Measurements from ENCODE around the gene EEIG1. TPM values are rescaled to one million over a fixed set of nuclear protein-coding genes. Genes with fewer than 3 reads are reported as not detected.

Gene EEIG1
- total RNA-seq, 1 experiment from 2014 or later, result 3.5 TPM

DNA sequence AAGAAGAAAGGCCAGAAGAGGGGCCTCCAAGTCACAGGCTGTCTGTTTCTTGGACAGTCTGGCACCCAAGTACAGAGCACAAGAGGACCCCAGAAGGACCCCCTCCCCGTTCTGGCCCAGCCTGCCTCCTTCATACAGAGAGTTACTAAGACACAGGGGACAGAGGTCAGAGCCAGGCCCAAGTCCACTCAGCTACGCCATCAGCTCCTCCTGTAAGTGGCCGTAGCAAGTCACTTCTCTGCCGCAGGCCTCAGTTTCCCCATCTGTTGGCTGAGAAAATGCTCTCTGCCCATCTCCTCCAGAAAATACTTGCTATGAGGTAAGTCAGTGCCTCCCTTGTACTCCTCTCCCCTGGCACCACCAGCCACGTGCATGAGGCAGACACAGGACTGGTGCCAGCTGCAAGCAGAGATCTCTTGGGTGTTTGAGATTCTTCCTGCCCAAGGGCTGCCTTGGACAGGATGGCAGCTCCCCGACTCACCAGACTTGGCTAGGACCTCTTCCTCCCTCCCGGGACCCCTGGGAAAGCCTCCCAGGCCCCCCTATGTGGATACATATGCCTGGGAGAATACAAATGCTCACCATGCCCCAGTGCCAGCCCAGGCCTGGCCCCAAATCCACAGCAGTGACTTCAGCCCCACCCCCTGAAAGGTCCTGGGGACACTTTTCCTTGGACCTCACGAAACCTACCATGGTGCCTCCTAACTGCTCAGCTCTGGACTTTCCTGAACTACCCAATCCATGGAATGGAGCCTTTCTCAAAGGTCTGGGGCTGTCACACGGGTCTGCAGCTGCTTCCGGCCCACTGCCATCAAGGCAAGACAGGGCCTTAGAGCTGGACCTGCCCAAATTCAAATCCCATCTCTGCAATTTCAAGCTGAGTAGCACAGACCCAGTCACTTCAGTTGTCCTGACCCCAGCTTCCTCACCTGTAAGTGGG, 5.1 kb downstream of the EEIG1 start:
- H3K4me1 ChIP-seq (replicated peaks), result peaks cover 35% of the 10 kb centered on the region
- H3K36me3 ChIP-seq, result peaks cover 10% of the 10 kb centered on the region
- H3K4me3 ChIP-seq, result no peak overlapping the region
- peaks cover 2% of the 10 kb centered on the region; the same call in 1 of the 2 replicates for H3K9me3 ChIP-seq (replicated peaks)
- no peaks in the 10 kb centered on the region for H3K27me3 ChIP-seq (replicated peaks)
- DNase-seq (ENCODE audit: low read depth in 1 of 2, low spot score in 2 of 2), result no peak
- H3K27ac ChIP-seq, result no peak overlapping the region

DNA sequence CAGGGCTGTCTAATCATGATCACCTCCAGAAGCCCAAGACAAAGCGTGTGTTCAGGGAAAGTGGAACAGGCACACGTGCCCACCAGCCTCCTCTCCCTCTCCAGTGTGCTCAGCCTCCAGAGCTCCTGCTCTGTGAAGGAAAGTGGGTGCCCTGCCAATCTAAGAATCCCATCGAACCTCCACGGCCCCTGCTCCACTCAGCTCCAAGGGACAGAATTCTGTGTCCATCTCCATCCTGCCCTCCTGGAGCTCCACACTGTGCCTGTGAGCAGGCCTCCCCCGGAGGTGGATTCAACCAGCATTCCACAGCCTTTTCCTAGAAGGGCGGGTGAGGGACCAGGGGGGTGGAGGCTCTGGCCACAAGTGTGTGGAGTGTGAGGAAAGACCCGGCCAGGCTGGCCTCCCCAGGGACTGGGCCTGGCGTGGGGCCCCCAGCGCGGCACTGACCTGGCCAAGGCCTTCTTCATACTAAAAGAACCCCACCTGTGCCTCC, 6.0 kb downstream of the EEIG1 start:
- Histone ChIP-seq H3K36me3 (peaks cover 8% of the 10 kb centered on the region), H3K4me1 (replicated peaks) (peaks cover 35% of the 10 kb centered on the region), H3K9me3 (replicated peaks) (no peaks in the 10 kb centered on the region), H3K4me3 (no peak overlapping the region), H3K27ac (no peak overlapping the region), H3K27me3 (replicated peaks) (no peaks in the 10 kb centered on the region)
- DNase-seq (ENCODE audit: low read depth in 1 of 2, low spot score in 2 of 2), result no peak

DNA sequence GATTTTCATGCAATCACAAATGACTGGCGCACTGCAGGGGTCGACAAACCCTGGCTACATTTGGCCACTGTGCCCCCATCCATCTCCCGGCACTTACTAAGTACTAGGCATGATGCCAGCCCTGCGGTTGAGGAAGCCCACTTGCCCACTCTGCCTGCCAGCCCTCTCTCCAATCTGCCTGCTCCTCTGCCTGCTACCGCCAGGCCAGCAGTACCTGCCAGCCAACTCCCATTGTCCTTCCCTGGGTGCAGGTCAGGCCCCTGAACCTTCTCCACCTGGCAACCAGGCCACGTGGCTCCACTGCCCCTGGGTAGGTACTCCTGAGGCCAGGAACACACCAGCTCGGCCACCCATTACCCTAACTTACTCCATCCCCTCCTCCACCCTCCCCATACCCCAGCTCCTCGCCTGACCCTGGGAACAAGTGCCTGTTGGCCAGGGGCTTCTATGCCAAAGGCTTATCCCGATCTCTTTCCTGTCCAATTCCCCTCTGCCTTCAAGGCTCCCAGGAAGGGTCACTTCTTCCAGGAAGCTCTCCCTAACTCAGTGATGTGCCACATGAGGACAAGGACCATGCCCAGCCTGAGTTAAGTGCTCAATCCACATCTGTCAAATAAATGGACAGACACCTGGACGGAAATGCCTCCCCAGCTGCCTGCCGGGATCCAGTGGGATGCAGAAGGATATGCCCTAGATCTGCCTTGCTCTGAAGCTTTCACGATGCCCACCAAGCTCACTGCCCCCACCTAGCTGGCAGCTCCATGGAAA, 6.6 kb downstream of the EEIG1 start:
- peaks cover 32% of the 10 kb centered on the region for H3K4me1 ChIP-seq (replicated peaks)
- no peak overlapping the region for H3K4me3 ChIP-seq
- no peaks in the 10 kb centered on the region for H3K27me3 ChIP-seq (replicated peaks)
- no peak for DNase-seq (ENCODE audit: low read depth in 1 of 2, low spot score in 2 of 2)
- peaks cover 8% of the 10 kb centered on the region for H3K36me3 ChIP-seq
- H3K27ac ChIP-seq, result no peak overlapping the region
- H3K9me3 ChIP-seq (replicated peaks), result no peaks in the 10 kb centered on the region

DNA sequence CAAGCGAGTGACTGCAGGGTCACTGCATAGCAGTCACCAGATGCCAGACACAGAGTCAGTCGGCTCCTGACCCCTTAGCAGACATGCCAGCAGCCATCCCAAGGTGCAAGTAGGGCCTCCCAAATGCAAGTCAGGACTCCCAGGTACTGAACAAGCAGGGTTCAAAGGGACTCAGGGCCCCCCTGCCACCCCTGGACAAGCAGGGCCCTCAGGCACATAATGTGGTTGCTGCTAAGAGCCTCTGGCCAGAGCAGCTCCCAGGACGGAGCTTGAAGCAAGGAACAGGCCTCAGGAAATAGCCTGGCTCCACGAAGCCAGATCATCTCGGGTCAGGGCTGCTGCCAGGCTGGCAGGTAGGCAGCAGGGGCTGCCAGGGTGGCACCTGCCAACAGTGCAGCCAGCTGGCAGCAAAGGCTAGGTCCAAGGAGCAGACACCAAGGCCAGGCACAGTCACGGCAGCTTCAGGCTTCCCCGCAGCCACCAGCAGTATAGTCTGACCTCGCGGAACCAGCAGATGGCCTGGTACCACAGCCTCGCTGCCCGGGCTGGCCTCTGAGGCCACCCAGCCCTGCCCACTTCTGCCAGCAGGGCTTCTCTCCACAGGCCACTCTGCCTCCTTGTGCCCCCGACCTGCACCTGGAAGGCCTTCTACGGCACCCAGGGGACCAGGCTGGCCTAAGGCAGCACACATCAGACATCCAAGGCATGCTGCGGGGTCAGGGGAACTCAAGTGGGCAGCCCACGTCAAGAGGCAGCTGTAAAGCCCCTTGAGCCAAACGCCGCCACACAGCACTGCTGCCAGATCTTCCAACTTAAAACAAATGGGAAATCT, 7.4 kb downstream of the EEIG1 start:
- no peak for DNase-seq (ENCODE audit: low read depth in 1 of 2, low spot score in 2 of 2)
- H3K4me3 ChIP-seq, result no peak overlapping the region
- no peaks in the 10 kb centered on the region for H3K9me3 ChIP-seq (replicated peaks)
- peaks cover 32% of the 10 kb centered on the region for H3K4me1 ChIP-seq (replicated peaks)
- no peak overlapping the region for H3K27ac ChIP-seq
- peaks cover 8% of the 10 kb centered on the region for H3K36me3 ChIP-seq
- H3K27me3 ChIP-seq (replicated peaks), result no peaks in the 10 kb centered on the region

DNA sequence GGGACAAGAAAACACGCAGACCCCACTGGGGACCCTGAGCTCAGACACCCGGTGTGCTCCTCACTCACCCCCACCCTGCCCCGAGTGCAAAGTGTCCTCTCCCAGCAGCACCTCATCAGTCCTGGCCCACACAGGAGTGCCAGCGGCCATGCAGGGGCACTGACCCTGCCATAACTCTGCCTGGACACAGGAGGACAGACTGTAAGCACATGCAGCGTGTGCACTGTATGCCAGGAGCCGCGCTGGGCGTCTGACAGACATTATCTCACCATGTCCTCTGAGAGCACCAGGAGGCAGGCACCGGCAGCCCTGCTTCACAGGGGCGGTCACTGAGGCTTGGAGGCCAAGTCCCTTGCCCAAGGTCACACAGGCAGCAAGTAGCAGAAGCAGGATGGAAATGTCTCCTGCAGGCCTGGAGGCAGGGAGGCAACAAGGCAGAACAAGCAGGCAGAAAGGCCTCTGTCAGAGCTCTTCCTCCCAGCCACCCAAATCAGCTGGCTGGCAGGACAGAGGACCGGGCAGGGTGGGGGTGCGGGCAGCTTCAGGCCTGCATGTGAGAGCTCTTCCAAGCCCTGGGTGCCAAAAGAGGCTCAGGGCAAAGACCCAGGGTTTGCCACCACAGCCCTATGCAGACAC, 8.4 kb downstream of the EEIG1 start:
- no peaks in the 10 kb centered on the region for H3K27me3 ChIP-seq (replicated peaks)
- H3K36me3 ChIP-seq, result peaks cover 8% of the 10 kb centered on the region
- no peaks in the 10 kb centered on the region for H3K9me3 ChIP-seq (replicated peaks)
- DNase-seq (ENCODE audit: low read depth in 1 of 2, low spot score in 2 of 2), result no peak
- no peak overlapping the region for H3K4me3 ChIP-seq
- H3K27ac ChIP-seq, result no peak overlapping the region
- peaks cover 27% of the 10 kb centered on the region for H3K4me1 ChIP-seq (replicated peaks)

DNA sequence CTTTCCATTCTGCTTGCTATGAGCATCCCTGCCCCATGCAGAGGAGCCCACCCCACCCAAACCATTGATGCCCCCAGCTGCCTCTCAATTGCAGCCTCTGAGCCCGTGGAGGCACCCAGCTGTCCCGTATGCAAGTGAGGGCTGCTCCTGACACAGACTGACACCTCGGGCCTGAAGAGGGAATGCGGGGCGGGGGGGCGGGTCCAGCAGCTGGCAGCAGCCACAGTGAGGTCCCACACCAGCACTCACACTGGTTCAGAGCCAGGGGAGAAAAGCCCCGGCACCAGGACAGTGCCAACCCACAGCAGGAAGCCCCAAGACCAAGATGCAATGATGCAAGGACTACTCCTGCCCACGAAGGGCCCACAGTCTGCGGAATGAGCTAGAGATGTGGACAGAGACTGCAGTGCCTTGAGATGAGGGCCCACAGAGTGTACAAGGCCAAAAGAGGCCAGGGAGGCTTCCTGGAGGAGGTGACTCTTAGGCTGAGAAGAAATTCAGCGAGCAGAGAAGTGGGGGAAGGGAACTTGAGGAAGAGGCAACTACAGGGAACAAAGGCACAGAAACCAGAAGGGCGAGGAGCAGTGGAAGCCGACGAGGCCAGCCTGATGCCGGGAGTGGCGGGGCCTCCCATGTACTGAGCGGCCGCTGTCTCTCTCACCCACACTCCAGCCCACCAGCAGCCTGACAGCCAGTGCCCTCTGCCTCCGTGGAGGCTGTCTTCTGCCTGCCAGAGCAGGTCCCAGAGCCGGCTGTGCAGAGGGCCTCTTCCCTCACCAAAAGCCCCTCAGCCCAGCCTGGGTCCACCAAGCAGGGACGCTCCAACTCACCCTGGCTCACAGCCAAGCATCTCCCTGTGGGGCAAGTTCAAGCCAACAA, 9.2 kb downstream of the EEIG1 start:
- peaks cover 8% of the 10 kb centered on the region for H3K36me3 ChIP-seq
- no peaks in the 10 kb centered on the region for H3K27me3 ChIP-seq (replicated peaks)
- no peak overlapping the region for H3K27ac ChIP-seq
- H3K9me3 ChIP-seq (replicated peaks), result no peaks in the 10 kb centered on the region
- peaks cover 23% of the 10 kb centered on the region for H3K4me1 ChIP-seq (replicated peaks)
- H3K4me3 ChIP-seq, result no peak overlapping the region
- no peak for DNase-seq (ENCODE audit: low read depth in 1 of 2, low spot score in 2 of 2)

DNA sequence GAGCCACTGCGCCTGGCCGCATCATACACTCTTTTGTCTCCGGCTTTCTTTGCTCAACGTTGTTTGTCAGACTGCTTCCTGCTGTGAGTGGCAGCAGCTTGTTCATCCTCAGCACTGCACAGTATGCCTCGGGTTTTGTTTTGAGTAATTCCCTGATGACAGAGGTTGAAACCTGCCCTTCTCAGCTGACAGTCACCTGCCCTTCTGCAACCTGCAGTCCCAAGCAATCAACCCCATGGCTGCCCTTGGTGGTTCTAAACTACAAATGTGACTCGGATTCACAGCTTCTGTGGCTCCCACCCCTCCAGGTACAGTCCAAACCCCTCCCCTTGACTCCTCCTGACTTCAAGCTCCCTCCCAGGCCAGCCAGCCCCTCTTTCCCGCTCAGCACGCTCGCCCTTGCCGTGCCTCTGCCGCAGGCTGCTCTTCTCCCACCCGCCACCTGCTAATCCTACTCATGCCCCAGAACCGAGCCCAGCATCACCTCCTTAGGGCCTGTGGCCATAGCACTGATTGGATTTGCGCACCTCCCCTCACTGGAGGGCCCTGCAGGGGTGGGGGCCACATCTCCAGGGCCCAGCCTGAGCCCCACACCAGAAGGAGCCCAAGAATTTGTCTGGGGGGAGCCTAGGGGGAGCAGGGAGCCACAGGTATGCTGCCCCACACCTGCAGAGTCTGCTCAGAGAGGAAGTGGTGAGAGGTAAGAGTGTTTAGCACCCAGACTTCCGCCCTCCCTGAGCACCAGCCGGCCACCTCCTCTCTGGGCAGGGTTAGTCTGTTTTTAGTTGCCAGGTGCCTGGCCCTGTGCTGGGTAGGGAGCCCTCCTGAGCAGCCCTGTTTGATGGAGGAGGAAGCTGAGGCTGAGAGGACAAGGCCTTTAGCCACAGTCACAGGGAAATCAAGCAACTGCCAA, 10.1 kb downstream of the EEIG1 start:
- Histone ChIP-seq H3K36me3 (no peaks in the 10 kb centered on the region), H3K27ac (no peak overlapping the region), H3K4me1 (replicated peaks) (peaks cover 28% of the 10 kb centered on the region)

DNA sequence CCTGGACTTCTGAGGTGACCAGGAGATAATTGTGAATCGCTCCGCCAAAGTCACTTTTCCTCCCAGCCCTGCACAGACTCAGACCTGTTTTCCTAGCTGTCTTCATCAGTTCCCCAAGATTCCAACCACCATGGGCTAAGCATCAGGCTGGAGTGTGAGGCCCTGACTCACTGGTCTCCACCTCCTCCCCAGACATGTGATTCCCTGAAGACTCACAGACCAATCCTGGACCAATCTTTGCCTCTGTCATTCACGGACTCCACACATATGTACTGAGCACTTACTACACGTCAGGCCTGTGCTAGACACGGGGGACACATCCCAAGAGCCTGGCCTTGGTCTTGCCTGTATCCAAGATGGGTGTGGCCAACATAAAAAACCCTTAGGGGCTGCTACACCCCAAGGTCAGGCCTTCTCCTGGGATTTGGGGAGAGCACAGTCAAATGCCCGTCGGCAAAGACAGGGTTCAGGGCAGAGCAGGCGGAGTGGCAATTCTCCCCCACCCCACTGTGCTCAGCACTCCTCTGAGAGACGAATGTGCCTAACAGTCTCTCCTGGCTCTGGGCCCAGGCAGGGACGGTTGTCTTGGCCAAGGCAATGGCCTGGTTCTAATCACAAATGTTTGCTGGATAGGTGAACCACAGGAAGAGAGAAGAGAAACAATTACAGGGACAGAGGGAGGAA, 11.9 kb downstream of the EEIG1 start:
- H3K4me3 ChIP-seq, result no peak overlapping the region
- peaks cover 28% of the 10 kb centered on the region for H3K4me1 ChIP-seq (replicated peaks)
- no peak for DNase-seq (ENCODE audit: low read depth in 1 of 2, low spot score in 2 of 2)
- H3K27me3 ChIP-seq (replicated peaks), result no peaks in the 10 kb centered on the region
- no peaks in the 10 kb centered on the region for H3K9me3 ChIP-seq (replicated peaks)
- no peaks in the 10 kb centered on the region for H3K36me3 ChIP-seq
- no peak overlapping the region for H3K27ac ChIP-seq

More for the DNA sequence above, 10.1 kb downstream of the EEIG1 start:
- Histone ChIP-seq H3K4me3 (no peak overlapping the region), H3K9me3 (replicated peaks) (no peaks in the 10 kb centered on the region), H3K27me3 (replicated peaks) (no peaks in the 10 kb centered on the region)
- no peak for DNase-seq (ENCODE audit: low read depth in 1 of 2, low spot score in 2 of 2)

DNA sequence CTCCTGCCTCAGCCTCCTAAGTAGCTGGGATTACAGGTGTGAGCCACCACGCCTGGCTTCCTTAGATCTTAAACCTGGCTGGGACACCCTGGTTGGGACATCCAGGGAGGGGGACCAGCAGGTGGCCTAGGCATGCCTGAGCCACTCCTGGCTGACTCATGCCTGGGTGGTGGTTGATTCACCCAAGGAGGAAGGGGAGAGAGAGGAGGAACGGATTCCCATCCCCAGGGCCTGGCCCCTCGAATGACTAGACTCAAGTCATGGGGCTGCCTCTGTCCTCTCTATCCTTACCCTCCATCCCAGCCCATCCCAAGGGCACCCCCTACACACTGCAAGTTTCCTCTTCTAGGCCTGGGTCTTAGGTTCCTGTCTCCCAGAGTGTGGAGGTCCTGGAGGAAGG, 12.7 kb downstream of the EEIG1 start:
- H3K9me3 ChIP-seq (replicated peaks), result no peaks in the 10 kb centered on the region
- no peaks in the 10 kb centered on the region for H3K36me3 ChIP-seq
- no peak overlapping the region for H3K4me3 ChIP-seq
- peaks cover 28% of the 10 kb centered on the region for H3K4me1 ChIP-seq (replicated peaks)
- no peak overlapping the region for H3K27ac ChIP-seq
- H3K27me3 ChIP-seq (replicated peaks), result no peaks in the 10 kb centered on the region
- DNase-seq (ENCODE audit: low read depth in 1 of 2, low spot score in 2 of 2), result no peak

DNA sequence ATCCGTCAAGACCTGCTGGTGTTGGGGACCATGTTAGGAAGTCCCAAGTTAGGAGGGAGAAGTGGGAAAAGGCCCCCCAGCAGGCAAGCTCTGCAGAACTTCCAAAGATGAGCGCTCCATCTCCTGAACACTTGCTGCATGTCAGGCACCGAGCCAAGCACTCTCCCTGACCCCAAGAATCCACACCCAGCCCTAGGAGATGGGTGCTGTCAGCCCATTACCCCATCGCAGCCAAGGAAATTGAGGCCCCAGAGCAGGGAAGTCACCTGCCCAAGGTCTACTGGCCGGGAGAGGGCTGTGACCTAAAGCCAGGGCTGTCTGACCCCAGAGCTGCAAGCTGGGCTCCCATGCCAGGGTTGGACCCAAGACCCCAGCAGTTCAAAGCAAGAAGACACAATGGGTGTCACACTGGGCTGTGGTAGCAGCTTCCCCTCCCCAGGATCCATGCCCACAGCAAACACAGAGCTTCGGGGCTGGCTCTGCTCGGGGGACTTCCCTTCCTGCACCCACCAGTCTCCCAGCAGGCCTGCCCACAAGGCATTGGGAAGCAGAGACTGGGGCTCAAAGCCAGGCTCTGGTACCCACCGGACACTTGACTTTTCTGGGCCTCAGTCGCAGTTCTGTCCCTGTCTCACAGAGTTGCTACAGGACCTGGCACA, 13.5 kb downstream of the EEIG1 start:
- H3K27ac ChIP-seq, result no peak overlapping the region
- peaks cover 28% of the 10 kb centered on the region for H3K4me1 ChIP-seq (replicated peaks)
- DNase-seq (ENCODE audit: low read depth in 1 of 2, low spot score in 2 of 2), result no peak
- H3K36me3 ChIP-seq, result no peaks in the 10 kb centered on the region
- H3K27me3 ChIP-seq (replicated peaks), result no peaks in the 10 kb centered on the region
- H3K9me3 ChIP-seq (replicated peaks), result no peaks in the 10 kb centered on the region
- no peak overlapping the region for H3K4me3 ChIP-seq
